ENCODE results near the gene PNN.

DNA sequence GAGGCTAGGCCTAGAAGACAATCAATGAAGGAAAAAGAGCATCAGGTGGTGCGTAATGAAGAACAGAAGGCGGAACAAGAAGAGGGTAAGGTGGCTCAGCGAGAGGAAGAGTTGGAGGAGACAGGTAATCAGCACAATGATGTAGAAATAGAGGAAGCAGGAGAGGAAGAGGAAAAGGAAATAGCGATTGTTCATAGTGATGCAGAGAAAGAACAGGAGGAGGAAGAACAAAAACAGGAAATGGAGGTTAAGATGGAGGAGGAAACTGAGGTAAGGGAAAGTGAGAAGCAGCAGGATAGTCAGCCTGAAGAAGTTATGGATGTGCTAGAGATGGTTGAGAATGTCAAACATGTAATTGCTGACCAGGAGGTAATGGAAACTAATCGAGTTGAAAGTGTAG is 5.5 kb downstream of the PNN start:
- TF ChIP-seq, protein P1, sequence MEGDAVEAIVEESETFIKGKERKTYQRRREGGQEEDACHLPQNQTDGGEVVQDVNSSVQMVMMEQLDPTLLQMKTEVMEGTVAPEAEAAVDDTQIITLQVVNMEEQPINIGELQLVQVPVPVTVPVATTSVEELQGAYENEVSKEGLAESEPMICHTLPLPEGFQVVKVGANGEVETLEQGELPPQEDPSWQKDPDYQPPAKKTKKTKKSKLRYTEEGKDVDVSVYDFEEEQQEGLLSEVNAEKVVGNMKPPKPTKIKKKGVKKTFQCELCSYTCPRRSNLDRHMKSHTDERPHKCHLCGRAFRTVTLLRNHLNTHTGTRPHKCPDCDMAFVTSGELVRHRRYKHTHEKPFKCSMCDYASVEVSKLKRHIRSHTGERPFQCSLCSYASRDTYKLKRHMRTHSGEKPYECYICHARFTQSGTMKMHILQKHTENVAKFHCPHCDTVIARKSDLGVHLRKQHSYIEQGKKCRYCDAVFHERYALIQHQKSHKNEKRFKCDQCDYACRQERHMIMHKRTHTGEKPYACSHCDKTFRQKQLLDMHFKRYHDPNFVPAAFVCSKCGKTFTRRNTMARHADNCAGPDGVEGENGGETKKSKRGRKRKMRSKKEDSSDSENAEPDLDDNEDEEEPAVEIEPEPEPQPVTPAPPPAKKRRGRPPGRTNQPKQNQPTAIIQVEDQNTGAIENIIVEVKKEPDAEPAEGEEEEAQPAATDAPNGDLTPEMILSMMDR (conservative IDR thresholded peaks at IDR 0.05; ENCODE audit: low read depth, low read length), result no peak
- TF ChIP-seq CHD1 (IDR thresholded peaks at IDR 0.05; ENCODE audit: low read depth, low read length) (no peak), CEBPB (IDR thresholded peaks at IDR 0.05; ENCODE audit: low read depth, low read length) (no peak), FOS (IDR thresholded peaks at IDR 0.05; ENCODE audit: low read depth, low read length) (no peak), POLR2A (IDR thresholded peaks at IDR 0.05; ENCODE audit: low read depth, low read length) (no peak), SMC3 (IDR thresholded peaks at IDR 0.05; ENCODE audit: low read depth, low read length) (no peak), MAZ (IDR thresholded peaks at IDR 0.05; ENCODE audit: borderline replicate concordance, low read depth, low read length) (no peak), ELK1 (IDR thresholded peaks at IDR 0.05; ENCODE audit: borderline replicate concordance, low read depth, low read length) (no peak), BHLHE40 (IDR thresholded peaks at IDR 0.05; ENCODE audit: low read depth, low read length) (no peak), MAFK (IDR thresholded peaks at IDR 0.05; ENCODE audit: low read depth, low read length) (no peak), USF2 (IDR thresholded peaks at IDR 0.05; ENCODE audit: low read depth, low read length) (no peak)
